Fibroblast of lung (primary cell): ENCODE results near the gene LEKR1.

Experiments used
- CTCF ChIP-seq, 2 donors: IDR thresholded peaks in 1 of 2; conservative IDR thresholded peaks in 1 of 2; 1 replicate in 1 of 2; 2 replicates in 1 of 2; pipeline ENCODE4 v1.5.1; 2011 to 2012; ENCODE audit warnings: low read length in 2 of 2, control low read depth in 1 of 2, inconsistent platforms in 1 of 2, low read depth in 1 of 2, mild to moderate bottlenecking in 1 of 2
- EZH2 ChIP-seq: IDR thresholded peaks from 2 replicates; pipeline ENCODE4 v1.5.1; 2012; ENCODE audit warnings: low read length, control low read depth, mild to moderate bottlenecking; ENCODE audit errors: missing control alignments

- no peak for TF ChIP-seq CTCF (conservative IDR thresholded peaks at IDR 0.05 in 1 of 2, IDR thresholded peaks at IDR 0.05 in 1 of 2; ENCODE audit: low read depth in 1 of 2, low read length in 2 of 2)
- no peak for TF ChIP-seq EZH2
These were observed 243.3 kb downstream of the LEKR1 start for GRCh38 chr3:157069406-157069805.
